Myocyte (in vitro differentiated cells): ENCODE results near the gene CALML5. TPM values are rescaled to one million over a fixed set of nuclear protein-coding genes. Genes with fewer than 3 reads are reported as not detected.
"Not testable (repeated sequence)": the region's sequence is repeated elsewhere in the genome, so short reads cannot be mapped to it uniquely, and the experiment has no call there.

Source experiments
- DNase-seq: peaks from one replicate; pipeline ENCODE4 v3.0.0-alpha.2; 2012; ENCODE audit warnings: low read depth
- total RNA-seq: library from RNA; depleted of rRNA; stranded (reverse); fragments of >200 nt; gene quantifications from 2 replicates; pipeline ENCODE4 v1.2.3, GENCODE V29; 2014

CALML5 gene
- total RNA-seq, 1 donor from 2014 or later, result not detected

- peak; percentile 16 for DNase-seq
These were observed 15.2 kb downstream of the CALML5 start for GRCh38 chr10:5484205-5484604.

DNA sequence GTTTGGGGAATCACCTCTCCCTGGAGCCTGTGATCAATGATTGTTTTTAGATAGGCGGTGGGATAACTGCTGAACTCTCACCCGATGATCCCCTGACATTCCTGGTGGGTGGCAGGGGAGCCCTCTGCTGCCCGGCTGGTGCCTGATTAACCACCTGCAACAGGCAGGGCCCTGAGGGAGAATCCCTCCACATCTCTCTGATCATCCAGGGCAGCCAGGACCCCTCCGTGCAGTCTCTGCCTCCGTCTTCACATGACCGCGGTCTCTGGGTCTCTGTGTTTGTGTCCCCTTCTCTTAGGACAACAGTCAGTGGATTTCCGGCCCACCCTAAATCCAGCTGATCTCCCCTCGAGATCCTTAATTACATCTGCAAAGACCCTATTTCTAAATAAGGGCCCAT lies 17.4 kb downstream of the CALML5 start:
- no peak for DNase-seq

DNA sequence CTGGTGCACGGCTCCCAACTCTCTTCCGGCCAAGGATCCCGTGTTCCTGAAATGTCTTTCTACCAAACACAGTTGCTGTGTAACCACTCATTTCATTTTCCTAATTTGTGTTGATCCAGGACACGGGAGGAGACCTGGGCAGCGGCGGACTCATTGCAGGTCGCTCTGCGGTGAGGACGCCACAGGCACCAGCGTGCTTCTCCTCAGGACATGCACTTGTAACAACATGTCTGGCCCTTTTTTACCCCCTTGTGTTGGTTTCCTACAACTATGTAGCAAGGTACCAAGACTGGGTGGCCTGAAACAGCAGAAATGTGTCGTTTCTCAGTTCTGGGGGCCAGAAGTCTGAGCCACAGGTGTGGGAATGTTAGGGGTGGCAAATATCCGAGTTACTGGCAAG lies 18.2 kb downstream of the CALML5 start:
- no peak for DNase-seq

DNA sequence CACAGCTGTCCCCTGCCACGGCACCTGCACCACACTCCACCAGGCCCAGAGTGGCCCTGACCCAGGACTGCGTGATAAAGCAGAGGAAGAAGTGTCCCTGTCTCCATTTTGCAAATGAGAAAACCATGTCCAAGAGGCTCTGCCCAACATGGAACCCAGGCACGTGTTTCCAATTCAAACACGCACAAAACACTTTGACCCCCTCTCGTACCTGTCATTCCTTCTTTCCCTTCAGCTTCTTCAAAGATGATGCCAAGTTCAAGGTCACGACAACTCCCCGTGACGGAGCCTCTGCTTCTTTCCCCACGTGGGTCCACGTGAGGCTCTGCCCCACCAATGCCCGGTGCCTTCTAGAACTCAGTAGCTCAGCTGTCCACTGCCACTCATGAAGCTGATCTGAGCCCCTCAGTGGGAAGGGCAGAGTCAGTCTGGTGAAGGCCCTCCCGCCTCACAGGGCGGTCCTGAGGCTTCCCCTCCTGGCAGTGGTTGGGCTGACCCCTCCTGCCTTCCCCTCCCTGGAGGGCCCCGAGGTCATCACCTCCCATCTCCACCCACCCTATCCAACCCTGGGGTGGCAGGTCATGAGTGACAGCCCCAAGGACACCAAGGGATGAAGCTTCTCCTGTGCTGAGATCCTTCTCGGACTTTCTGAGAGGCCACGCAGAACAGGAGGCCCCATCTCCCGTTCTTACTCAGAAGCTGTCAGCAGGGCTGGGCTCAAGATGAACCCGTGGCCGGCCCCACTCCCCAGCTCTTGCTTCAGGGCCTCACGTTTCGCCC lies 19.0 kb downstream of the CALML5 start:
- DNase-seq, result no peak

DNA sequence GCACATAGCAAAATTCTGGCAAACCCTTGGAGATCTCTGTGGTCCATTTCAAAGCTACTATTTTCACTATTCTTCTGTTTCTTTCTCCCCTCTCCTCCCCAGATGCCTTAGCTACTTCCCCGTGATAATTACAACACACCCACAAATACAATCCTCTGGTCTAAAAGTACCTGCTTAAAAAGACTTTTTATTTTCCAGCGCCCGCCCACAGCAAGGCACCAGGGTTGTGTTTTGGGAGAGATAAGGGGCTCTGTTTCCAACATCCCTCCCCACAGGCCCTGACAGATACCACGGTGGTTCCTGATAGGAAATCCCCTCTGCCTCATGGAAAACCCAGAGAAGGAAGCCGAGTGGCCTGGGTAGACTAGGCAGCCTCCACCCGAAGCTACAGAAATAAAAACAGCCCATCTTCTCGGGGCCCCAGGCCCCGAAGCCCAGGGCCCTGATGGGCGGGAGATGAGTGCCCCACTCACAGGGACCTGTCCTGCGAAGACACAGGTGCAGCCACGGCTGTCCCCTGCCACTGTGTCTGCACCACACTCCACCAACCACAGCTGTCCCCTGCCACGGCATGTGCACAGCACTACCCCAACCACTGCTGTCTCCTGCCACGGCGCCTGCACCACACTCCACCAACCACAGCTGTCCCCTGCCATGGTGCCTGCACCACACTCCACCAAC lies 19.7 kb downstream of the CALML5 start:
- peak; percentile 18 for DNase-seq

GRCh38 chr10:5478694-5479305 lies 20.6 kb downstream of the CALML5 start:
- no peak for DNase-seq

DNA sequence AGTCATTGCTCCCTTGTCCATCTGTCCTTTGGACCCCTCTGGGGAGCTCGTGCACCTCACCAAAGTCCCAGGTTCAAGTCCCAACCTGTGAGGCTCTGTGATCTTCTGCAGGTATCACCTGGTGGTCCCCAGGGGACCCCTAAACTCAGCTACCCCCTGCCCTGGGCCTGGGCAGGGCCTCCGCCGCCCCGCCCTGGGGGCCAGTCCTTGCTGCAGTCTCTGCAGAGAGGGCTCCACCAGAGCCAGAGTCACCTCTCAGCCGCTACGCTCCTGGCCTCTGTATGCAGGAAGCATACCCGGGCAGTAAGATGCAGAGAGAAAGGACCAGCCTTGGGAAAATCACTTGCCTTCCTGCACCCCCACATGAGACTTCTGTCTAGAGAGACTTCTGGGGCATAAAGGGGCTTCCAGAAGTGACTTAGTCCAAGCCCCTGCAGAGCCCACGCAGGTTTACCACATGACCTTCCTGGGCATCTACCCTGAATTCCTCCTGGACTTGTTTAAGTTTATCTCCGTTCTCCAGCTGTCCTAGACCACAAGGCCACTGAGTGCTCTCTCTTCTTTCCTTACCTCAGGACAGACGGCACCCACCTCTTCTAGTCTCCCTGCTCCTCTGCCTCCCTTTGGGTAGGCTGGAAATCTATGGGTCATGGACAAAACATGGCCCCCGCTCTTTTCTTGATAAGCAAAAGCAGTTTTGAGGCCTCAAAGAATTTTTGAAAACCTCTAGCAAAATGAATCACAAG lies 21.2 kb downstream of the CALML5 start:
- DNase-seq, result peak; percentile 24

DNA sequence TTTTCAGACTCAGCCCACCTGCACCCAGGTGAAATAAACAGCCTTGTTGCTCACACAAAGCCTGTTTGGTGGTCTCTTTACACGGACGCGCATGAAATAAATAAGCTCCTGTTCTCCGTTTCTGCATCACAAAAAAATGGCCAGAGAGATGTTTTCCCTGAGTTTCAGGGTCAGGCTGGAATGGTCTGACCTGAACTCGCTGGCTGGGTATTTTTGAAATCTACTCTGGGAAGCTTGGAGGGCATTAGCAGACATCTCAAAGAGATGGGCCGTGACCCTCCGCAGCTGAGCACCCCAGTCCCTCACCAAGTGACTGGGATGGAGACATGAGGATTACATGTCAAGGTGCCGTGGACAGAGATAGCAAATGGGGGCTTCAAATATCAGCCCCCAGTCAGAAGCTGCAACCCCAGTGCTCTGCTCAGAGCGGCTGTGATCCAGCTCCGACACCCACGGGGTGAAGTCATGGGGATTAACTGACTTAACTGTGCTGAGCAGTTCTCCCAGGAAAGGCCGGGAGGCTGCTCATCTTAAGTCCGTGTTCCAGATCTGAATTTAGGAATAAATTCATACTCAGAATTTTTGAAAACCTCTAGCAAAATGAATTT lies 22.3 kb downstream of the CALML5 start:
- peak; percentile 39 for DNase-seq

- not testable (repeated sequence) for DNase-seq
These were observed 23.2 kb downstream of the CALML5 start for GRCh38 chr10:5475974-5476807.

- DNase-seq, result not testable (repeated sequence)
These were observed 24.3 kb downstream of the CALML5 start for GRCh38 chr10:5475088-5475487.

- DNase-seq, result not testable (repeated sequence)
These were observed 24.7 kb downstream of the CALML5 start for GRCh38 chr10:5474642-5475041.

DNA sequence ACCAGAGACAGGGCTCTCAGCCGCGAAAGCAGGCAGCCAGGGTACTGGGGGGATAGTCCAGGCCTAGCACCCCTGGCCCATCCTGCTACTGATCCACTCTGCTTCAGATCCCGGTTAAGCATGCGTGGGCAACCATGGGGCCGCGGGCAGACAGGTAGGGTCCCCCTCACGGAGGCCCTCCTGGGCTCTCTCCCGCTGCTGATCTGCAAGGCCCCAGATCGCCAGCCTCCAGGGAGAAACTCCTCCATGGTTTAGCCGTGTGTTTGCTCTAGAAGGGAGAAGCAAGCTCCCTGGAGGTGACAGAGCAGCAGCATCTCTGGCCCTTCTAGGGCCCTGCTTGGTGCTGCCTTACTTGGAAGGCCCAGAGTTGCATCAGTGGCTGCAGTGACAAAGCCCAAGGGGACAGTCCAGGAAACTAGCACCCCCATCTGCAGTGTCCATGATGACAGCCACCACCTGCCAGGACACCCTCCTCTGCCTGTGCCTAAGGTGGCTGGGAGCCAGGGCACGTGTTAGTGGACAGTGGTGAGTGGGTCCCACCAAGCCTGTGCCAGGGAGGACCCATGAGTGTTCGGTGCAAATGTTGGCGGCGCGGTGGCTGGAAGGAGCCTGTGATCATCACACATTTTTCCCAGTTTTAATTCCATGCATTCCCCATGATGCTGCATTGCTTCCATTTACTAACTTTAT lies 29.2 kb downstream of the CALML5 start:
- DNase-seq, result no peak

DNA sequence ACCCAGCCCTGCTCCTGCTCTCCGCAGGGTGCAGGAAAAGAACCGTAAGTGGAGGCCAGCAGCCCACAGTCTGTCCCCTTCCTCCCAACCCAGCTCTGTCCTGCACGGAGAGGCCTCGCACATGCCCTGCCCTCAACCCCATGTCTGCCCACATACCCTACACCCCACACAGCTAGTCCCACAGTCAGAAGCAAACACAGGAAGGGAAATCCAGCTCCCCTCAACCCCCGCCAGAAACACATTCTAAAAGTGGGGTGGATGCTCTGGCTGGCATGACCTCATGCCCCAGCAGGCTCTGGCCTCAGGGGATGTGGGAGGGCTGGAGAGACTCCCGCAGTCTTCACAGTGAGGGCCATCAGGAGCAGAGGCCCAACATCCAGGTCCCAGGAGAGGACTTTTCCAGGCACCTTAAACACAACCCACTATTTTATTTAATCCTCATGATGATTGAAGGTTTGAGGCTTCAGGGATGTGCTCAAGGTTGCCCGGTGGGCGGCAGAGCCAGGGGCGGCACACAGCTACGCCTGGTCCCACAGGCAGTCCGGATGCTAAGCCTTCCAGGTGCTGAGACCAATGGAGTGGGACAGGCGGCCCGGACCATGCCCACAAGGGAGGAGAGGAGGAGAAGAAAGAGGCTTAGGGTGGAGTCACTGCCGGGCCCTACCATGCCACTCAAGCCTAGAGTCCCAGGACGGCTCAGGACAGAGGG lies 29.9 kb downstream of the CALML5 start:
- DNase-seq, result no peak

DNA sequence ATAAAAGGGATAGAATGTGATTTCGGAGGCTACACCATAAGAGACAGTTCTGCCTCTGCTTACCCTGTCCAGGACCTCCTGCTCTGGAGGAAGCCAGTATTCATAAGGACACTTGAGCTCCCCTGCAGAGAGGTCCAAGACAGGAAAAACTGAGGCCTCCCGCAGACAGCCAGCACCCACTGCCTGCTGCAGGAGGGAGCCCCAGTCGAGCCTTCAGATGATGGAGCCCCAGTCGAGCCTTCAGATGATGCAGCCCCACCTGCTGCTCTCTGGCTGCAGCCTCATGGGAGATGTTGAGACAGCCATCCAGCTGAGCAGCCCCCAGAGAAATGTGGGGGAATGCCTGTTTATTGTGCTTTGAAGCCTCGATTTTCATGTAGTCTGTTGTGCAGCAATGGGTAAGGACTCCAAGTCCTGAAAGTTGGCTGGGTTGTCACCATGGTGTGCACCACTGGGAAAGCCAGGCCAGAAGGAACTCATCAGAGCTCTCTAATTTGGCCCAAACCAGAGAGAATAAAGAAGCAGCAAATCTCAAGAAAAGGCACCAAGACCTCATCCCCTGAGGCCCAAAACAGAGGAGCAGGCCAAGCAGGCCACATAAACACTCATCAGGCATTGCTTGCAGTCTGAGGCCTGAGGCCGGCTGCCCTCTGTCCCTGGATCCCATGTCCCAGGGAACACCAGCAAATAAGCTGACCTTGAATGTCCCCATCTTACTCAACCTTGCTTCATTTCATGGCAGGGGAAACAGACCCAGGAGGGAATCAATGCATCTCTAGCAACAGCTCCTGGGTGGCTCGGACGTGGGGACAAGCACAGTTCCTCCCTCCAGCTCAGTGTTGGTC lies 30.9 kb downstream of the CALML5 start:
- DNase-seq, result no peak

GRCh38 chr10:5467634-5468255 lies 31.6 kb downstream of the CALML5 start:
- DNase-seq, result no peak

- no peak for DNase-seq
These were observed 32.2 kb downstream of the CALML5 start for GRCh38 chr10:5467207-5467535.

GRCh38 chr10:5466451-5467206 lies 32.7 kb downstream of the CALML5 start:
- peak; percentile 61 for DNase-seq
